Colonic mucosa (tissue), 4 donors: Measurements from ENCODE around the gene GBX2. TPM values are rescaled to one million over a fixed set of nuclear protein-coding genes. Genes with fewer than 3 reads are reported as not detected.

Experiments
- DNase-seq: peaks from one replicate; pipeline ENCODE4 v3.0.0-alpha.2; 2020
- H3K27ac ChIP-seq: fragments of 200-600 bp; one replicate; pipeline ENCODE4 v1.8.0; 2021
- H3K27me3 ChIP-seq: fragments of 200-600 bp; one replicate; pipeline ENCODE4 v1.8.0; 2021
- H3K36me3 ChIP-seq: fragments of 200-600 bp; one replicate; pipeline ENCODE4 v1.8.0; 2021
- H3K4me1 ChIP-seq: fragments of 200-600 bp; one replicate; pipeline ENCODE4 v1.8.0; 2021; ENCODE audit warnings: mild to moderate bottlenecking
- H3K4me3 ChIP-seq: fragments of 200-600 bp; one replicate; pipeline ENCODE4 v1.8.0; 2021
- H3K9ac ChIP-seq, 2 donors: one replicate each; pipeline ENCODE4 v1.7.0; 2013; ENCODE audit warnings: control low read depth in 2 of 2, low read depth in 2 of 2, low read length in 2 of 2
- H3K9me3 ChIP-seq: fragments of 200-600 bp; one replicate; pipeline ENCODE4 v1.8.0; 2021
- CTCF ChIP-seq: fragments of 200-600 bp; IDR thresholded peaks from one replicate; pipeline ENCODE4 v1.8.0; 2022; ENCODE audit warnings: antibody characterized with exemption, mild to moderate bottlenecking
- intact Hi-C: fragments of 100-400 bp; cut with DNase I; formaldehyde crosslinking; loops from one replicate; pipeline ENCODE4 v1.14.1; 2022
- total RNA-seq, 2 donors: library from RNA; stranded (reverse); fragmentation: NEBNext Ultra II Directional in 1 of 2; extraction: Animal tissue kit (Norgen Biotek cat#: 25700) in 1 of 2; gene quantifications; one replicate each; pipeline ENCODE4 v1.2.1, GENCODE V29; 2021
- donor health status: healthy.
- donor health status: DM: no; HTN: no; CAD: no.
- donor health status: DM: no; HTN: no; CAD: no.

The GBX2 gene
- total RNA-seq, 2 donors from 2014 or later: not detected

- intact Hi-C loops: no loop called here
- H3K9me3 ChIP-seq: no peaks in the 10 kb centered on the region
- DNase-seq: no peak
- H3K27me3 ChIP-seq: no peaks in the 10 kb centered on the region
- H3K4me3 ChIP-seq: no peak overlapping the region
- H3K27ac ChIP-seq: no peak overlapping the region
- H3K4me1 ChIP-seq: no peaks in the 10 kb centered on the region
- no peaks in the 10 kb centered on the region for H3K36me3 ChIP-seq
- H3K9ac ChIP-seq: no peak overlapping the region
- no peak for TF ChIP-seq CTCF
Observed at GRCh38 chr2:236122236-236122635, 46.0 kb downstream of the GBX2 start.

DNA sequence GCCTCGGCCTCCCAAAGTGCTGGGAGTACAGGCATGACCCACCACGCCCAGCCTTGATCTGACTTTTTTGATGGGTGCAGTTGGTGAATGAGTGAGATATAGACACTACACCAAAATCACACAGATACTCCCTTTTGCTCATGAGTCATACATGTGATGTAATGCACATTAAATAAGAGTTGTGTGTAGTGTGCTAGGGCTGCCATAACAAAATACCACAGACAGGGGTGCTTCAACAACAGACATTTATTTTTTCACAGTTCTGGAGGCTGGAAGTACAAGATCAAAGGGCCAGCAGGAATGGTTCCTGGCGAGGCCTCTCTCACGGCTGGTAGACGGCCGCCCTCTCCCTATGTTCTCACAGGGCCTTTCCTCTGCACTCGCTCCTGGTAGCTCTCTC, 46.6 kb downstream of the GBX2 start:
- no peak overlapping the region for H3K27ac ChIP-seq
- no peak overlapping the region for H3K9ac ChIP-seq
- no peaks in the 10 kb centered on the region for H3K4me1 ChIP-seq
- H3K9me3 ChIP-seq: no peaks in the 10 kb centered on the region
- intact Hi-C loops: no loop called here
- no peaks in the 10 kb centered on the region for H3K36me3 ChIP-seq
- H3K27me3 ChIP-seq: no peaks in the 10 kb centered on the region
- TF ChIP-seq CTCF: no peak
- DNase-seq: no peak
- H3K4me3 ChIP-seq: no peak overlapping the region

- no peak overlapping the region for H3K9ac ChIP-seq
- intact Hi-C loops: no loop called here
- H3K27ac ChIP-seq: no peak overlapping the region
- H3K9me3 ChIP-seq: no peaks in the 10 kb centered on the region
- no peaks in the 10 kb centered on the region for H3K4me1 ChIP-seq
- DNase-seq: no peak
- H3K4me3 ChIP-seq: no peak overlapping the region
- H3K27me3 ChIP-seq: no peaks in the 10 kb centered on the region
- H3K36me3 ChIP-seq: no peaks in the 10 kb centered on the region
- TF ChIP-seq CTCF: no peak
Observed at GRCh38 chr2:236120829-236121228, 47.4 kb downstream of the GBX2 start.

GRCh38 chr2:236120141-236120601, 48.0 kb downstream of the GBX2 start:
- Histone ChIP-seq H3K9me3 (no peaks in the 10 kb centered on the region), H3K9ac (no peak overlapping the region), H3K4me1 (no peaks in the 10 kb centered on the region), H3K27me3 (no peaks in the 10 kb centered on the region), H3K4me3 (no peak overlapping the region), H3K36me3 (no peaks in the 10 kb centered on the region), H3K27ac (no peak overlapping the region)
- DNase-seq: no peak
- no peak for TF ChIP-seq CTCF
- intact Hi-C loops: no loop called here

- Histone ChIP-seq H3K9ac (no peak overlapping the region), H3K4me1 (no peaks in the 10 kb centered on the region), H3K27ac (no peak overlapping the region), H3K4me3 (no peak overlapping the region), H3K36me3 (no peaks in the 10 kb centered on the region), H3K27me3 (no peaks in the 10 kb centered on the region), H3K9me3 (no peaks in the 10 kb centered on the region)
- DNase-seq: no peak
- intact Hi-C loops: no loop called here
- TF ChIP-seq CTCF: no peak
Observed at GRCh38 chr2:236119476-236119875, 48.7 kb downstream of the GBX2 start.

GRCh38 chr2:236119003-236119402, 49.2 kb downstream of the GBX2 start:
- TF ChIP-seq CTCF: no peak

More at GRCh38 chr2:236119003-236119402, 49.2 kb downstream of the GBX2 start:
- H3K4me3 ChIP-seq: no peak overlapping the region
- intact Hi-C loops: no loop called here
- H3K27ac ChIP-seq: no peak overlapping the region
- H3K9ac ChIP-seq: no peak overlapping the region
- no peaks in the 10 kb centered on the region for H3K9me3 ChIP-seq
- DNase-seq: no peak
- H3K27me3 ChIP-seq: no peaks in the 10 kb centered on the region
- no peaks in the 10 kb centered on the region for H3K4me1 ChIP-seq
- H3K36me3 ChIP-seq: no peaks in the 10 kb centered on the region
